ENCODE data around the gene ATP10B.

Gene ATP10B

GRCh38 chr5:160635046-160635445 is 217.0 kb downstream of the ATP10B start:
- H3K14ac ChIP-seq (ENCODE audit: low read length), result no peak overlapping the region
- no CpG with 5 or more reads among the region's 4 CpGs for WGBS, 2 donors (ENCODE audit: extremely low coverage in 2 of 2, insufficient read length in 2 of 2, insufficient replicate concordance in 1 of 2)
- no peak overlapping the region for H2BK15ac ChIP-seq (ENCODE audit: low read length)
- no peak overlapping the region for H3K9ac ChIP-seq (ENCODE audit: low read depth, low read length, poor library complexity)
- H4K91ac ChIP-seq (ENCODE audit: low read depth, low read length, poor library complexity), result no peak overlapping the region
- H3K23ac ChIP-seq (ENCODE audit: low read depth, low read length, poor library complexity), result no peak overlapping the region
- H3K27me3 ChIP-seq (ENCODE audit: control insufficient read depth in 3 of 3, insufficient read depth in 3 of 3, low read depth in 1 of 3, low read length in 3 of 3), result no peaks in the 10 kb centered on the region
- H3K4me2 ChIP-seq (ENCODE audit: insufficient read depth, low read length, poor library complexity, severe bottlenecking), result no peak overlapping the region
- no peak overlapping the region for H2AK5ac ChIP-seq (ENCODE audit: low read depth, low read length)
- H2BK5ac ChIP-seq (ENCODE audit: low read length), result no peak overlapping the region
- no peaks in the 10 kb centered on the region for H3K4me1 ChIP-seq (ENCODE audit: control insufficient read depth in 2 of 2, insufficient read depth in 1 of 2, low read depth in 1 of 2, low read length in 2 of 2)
- no peak overlapping the region for H2BK12ac ChIP-seq (ENCODE audit: low read length)
- H3K18ac ChIP-seq (ENCODE audit: low read length), result no peak overlapping the region
- no peak for DNase-seq (ENCODE audit: low spot score)
- H3K4me3 ChIP-seq (ENCODE audit: low read length in 2 of 2), result no peak overlapping the region
- H3K36me3 ChIP-seq (replicated peaks in 1 of 2; ENCODE audit: control insufficient read depth in 2 of 2, insufficient read depth in 2 of 2, low read length in 2 of 2), result no peaks in the 10 kb centered on the region
- no peak overlapping the region for H4K8ac ChIP-seq (ENCODE audit: low read depth, low read length)
- H2AFZ ChIP-seq (ENCODE audit: low read length), result no peak overlapping the region
- no peak overlapping the region for H3K27ac ChIP-seq (replicated peaks; ENCODE audit: low read length)
- no peaks in the 10 kb centered on the region for H3K79me1 ChIP-seq (ENCODE audit: low read depth, low read length)
- H2BK120ac ChIP-seq (ENCODE audit: low read depth, low read length), result no peak overlapping the region
- no peaks in the 10 kb centered on the region for H3K9me3 ChIP-seq (replicated peaks in 1 of 2; ENCODE audit: control insufficient read depth in 2 of 2, insufficient read depth in 1 of 2, low read depth in 1 of 2, low read length in 2 of 2)
- no peak overlapping the region for H3K4ac ChIP-seq (ENCODE audit: low read length)

- Histone ChIP-seq H3K4me2 (ENCODE audit: insufficient read depth, low read length, poor library complexity, severe bottlenecking) (no peak overlapping the region), H3K9me3 (replicated peaks in 1 of 2; ENCODE audit: control insufficient read depth in 2 of 2, insufficient read depth in 1 of 2, low read depth in 1 of 2, low read length in 2 of 2) (no peaks in the 10 kb centered on the region), H4K8ac (ENCODE audit: low read depth, low read length) (no peak overlapping the region), H3K4me3 (ENCODE audit: low read length in 2 of 2) (no peak overlapping the region), H3K27me3 (ENCODE audit: control insufficient read depth in 3 of 3, insufficient read depth in 3 of 3, low read depth in 1 of 3, low read length in 3 of 3) (no peaks in the 10 kb centered on the region), H3K18ac (ENCODE audit: low read length) (peak overlapping the region; percentile 14), H2BK120ac (ENCODE audit: low read depth, low read length) (no peak overlapping the region), H2AK5ac (ENCODE audit: low read depth, low read length) (no peak overlapping the region), H3K27ac (replicated peaks; ENCODE audit: low read length) (no peak overlapping the region), H3K4ac (ENCODE audit: low read length) (no peak overlapping the region), H3K23ac (ENCODE audit: low read depth, low read length, poor library complexity) (no peak overlapping the region), H2BK12ac (ENCODE audit: low read length) (no peak overlapping the region), H3K36me3 (replicated peaks in 1 of 2; ENCODE audit: control insufficient read depth in 2 of 2, insufficient read depth in 2 of 2, low read length in 2 of 2) (no peaks in the 10 kb centered on the region), H2BK5ac (ENCODE audit: low read length) (no peak overlapping the region), H3K9ac (ENCODE audit: low read depth, low read length, poor library complexity) (no peak overlapping the region), H3K4me1 (ENCODE audit: control insufficient read depth in 2 of 2, insufficient read depth in 1 of 2, low read depth in 1 of 2, low read length in 2 of 2) (no peaks in the 10 kb centered on the region), H3K14ac (ENCODE audit: low read length) (no peak overlapping the region), H2AFZ (ENCODE audit: low read length) (no peak overlapping the region), H2BK15ac (ENCODE audit: low read length) (no peak overlapping the region), H4K91ac (ENCODE audit: low read depth, low read length, poor library complexity) (no peak overlapping the region), H3K79me1 (ENCODE audit: low read depth, low read length) (no peaks in the 10 kb centered on the region)
- DNase-seq (ENCODE audit: low spot score), result no peak
- WGBS, 2 donors (ENCODE audit: extremely low coverage in 2 of 2, insufficient read length in 2 of 2, insufficient replicate concordance in 1 of 2), result no CpG with 5 or more reads among the region's 2 CpGs
These were observed 223.0 kb downstream of the ATP10B start for GRCh38 chr5:160629003-160629402.

GRCh38 chr5:160628619-160628968 is 223.4 kb downstream of the ATP10B start:
- H2BK15ac ChIP-seq (ENCODE audit: low read length), result no peak overlapping the region
- H3K27me3 ChIP-seq (ENCODE audit: control insufficient read depth in 3 of 3, insufficient read depth in 3 of 3, low read depth in 1 of 3, low read length in 3 of 3), result no peaks in the 10 kb centered on the region
- H3K36me3 ChIP-seq (replicated peaks in 1 of 2; ENCODE audit: control insufficient read depth in 2 of 2, insufficient read depth in 2 of 2, low read length in 2 of 2), result no peaks in the 10 kb centered on the region
- no CpG with 5 or more reads among the region's 1 CpG for WGBS, 2 donors (ENCODE audit: extremely low coverage in 2 of 2, insufficient read length in 2 of 2, insufficient replicate concordance in 1 of 2)
- H3K27ac ChIP-seq (replicated peaks; ENCODE audit: low read length), result no peak overlapping the region
- H2AK5ac ChIP-seq (ENCODE audit: low read depth, low read length), result no peak overlapping the region
- H3K9ac ChIP-seq (ENCODE audit: low read depth, low read length, poor library complexity), result no peak overlapping the region
- no peaks in the 10 kb centered on the region for H3K79me1 ChIP-seq (ENCODE audit: low read depth, low read length)
- H2AFZ ChIP-seq (ENCODE audit: low read length), result no peak overlapping the region
- H4K91ac ChIP-seq (ENCODE audit: low read depth, low read length, poor library complexity), result no peak overlapping the region
- no peak overlapping the region for H3K4ac ChIP-seq (ENCODE audit: low read length)
- no peak overlapping the region for H4K8ac ChIP-seq (ENCODE audit: low read depth, low read length)
- H3K4me2 ChIP-seq (ENCODE audit: insufficient read depth, low read length, poor library complexity, severe bottlenecking), result no peak overlapping the region
- no peak overlapping the region for H3K4me3 ChIP-seq (ENCODE audit: low read length in 2 of 2)
- no peak overlapping the region for H3K18ac ChIP-seq (ENCODE audit: low read length)
- no peak overlapping the region for H2BK12ac ChIP-seq (ENCODE audit: low read length)
- H3K23ac ChIP-seq (ENCODE audit: low read depth, low read length, poor library complexity), result no peak overlapping the region
- no peak overlapping the region for H2BK120ac ChIP-seq (ENCODE audit: low read depth, low read length)
- no peak for DNase-seq (ENCODE audit: low spot score)
- H3K9me3 ChIP-seq (replicated peaks in 1 of 2; ENCODE audit: control insufficient read depth in 2 of 2, insufficient read depth in 1 of 2, low read depth in 1 of 2, low read length in 2 of 2), result no peaks in the 10 kb centered on the region
- no peaks in the 10 kb centered on the region for H3K4me1 ChIP-seq (ENCODE audit: control insufficient read depth in 2 of 2, insufficient read depth in 1 of 2, low read depth in 1 of 2, low read length in 2 of 2)
- H2BK5ac ChIP-seq (ENCODE audit: low read length), result no peak overlapping the region
- no peak overlapping the region for H3K14ac ChIP-seq (ENCODE audit: low read length)

GRCh38 chr5:160627921-160628618 is 223.9 kb downstream of the ATP10B start:
- Histone ChIP-seq H3K9ac (ENCODE audit: low read depth, low read length, poor library complexity) (no peak overlapping the region), H3K9me3 (replicated peaks in 1 of 2; ENCODE audit: control insufficient read depth in 2 of 2, insufficient read depth in 1 of 2, low read depth in 1 of 2, low read length in 2 of 2) (no peaks in the 10 kb centered on the region), H2AK5ac (ENCODE audit: low read depth, low read length) (no peak overlapping the region), H2BK12ac (ENCODE audit: low read length) (no peak overlapping the region), H2BK15ac (ENCODE audit: low read length) (no peak overlapping the region), H3K27ac (replicated peaks; ENCODE audit: low read length) (no peak overlapping the region), H3K14ac (ENCODE audit: low read length) (no peak overlapping the region), H3K79me1 (ENCODE audit: low read depth, low read length) (no peaks in the 10 kb centered on the region), H3K4me3 (ENCODE audit: low read length in 2 of 2) (no peak overlapping the region), H2AFZ (ENCODE audit: low read length) (no peak overlapping the region), H3K4me2 (ENCODE audit: insufficient read depth, low read length, poor library complexity, severe bottlenecking) (no peak overlapping the region), H3K4ac (ENCODE audit: low read length) (no peak overlapping the region), H3K36me3 (replicated peaks in 1 of 2; ENCODE audit: control insufficient read depth in 2 of 2, insufficient read depth in 2 of 2, low read length in 2 of 2) (no peaks in the 10 kb centered on the region), H3K18ac (ENCODE audit: low read length) (no peak overlapping the region), H3K4me1 (ENCODE audit: control insufficient read depth in 2 of 2, insufficient read depth in 1 of 2, low read depth in 1 of 2, low read length in 2 of 2) (no peaks in the 10 kb centered on the region), H4K91ac (ENCODE audit: low read depth, low read length, poor library complexity) (no peak overlapping the region), H2BK5ac (ENCODE audit: low read length) (no peak overlapping the region), H3K27me3 (ENCODE audit: control insufficient read depth in 3 of 3, insufficient read depth in 3 of 3, low read depth in 1 of 3, low read length in 3 of 3) (no peaks in the 10 kb centered on the region), H4K8ac (ENCODE audit: low read depth, low read length) (no peak overlapping the region), H2BK120ac (ENCODE audit: low read depth, low read length) (no peak overlapping the region), H3K23ac (ENCODE audit: low read depth, low read length, poor library complexity) (no peak overlapping the region)
- DNase-seq (ENCODE audit: low spot score), result no peak
- WGBS, 2 donors (ENCODE audit: extremely low coverage in 2 of 2, insufficient read length in 2 of 2, insufficient replicate concordance in 1 of 2), result no CpG with 5 or more reads among the region's 5 CpGs
